PC-3 (cell line): ENCODE measurements around the gene EFCAB6.

Source experiments
- CTCF ChIP-seq: fragments of 300-600 bp; sonication (generic); conservative IDR thresholded peaks from 2 replicates; pipeline ENCODE4 v1.5.1; 2017; ENCODE audit warnings: antibody characterized with exemption, low read depth, mild to moderate bottlenecking, low read length
- EZH2 ChIP-seq: fragments of 300-600 bp; sonication (generic); IDR thresholded peaks from one replicate; pipeline ENCODE4 v1.6.1; 2017; ENCODE audit warnings: antibody characterized with exemption, mild to moderate bottlenecking, low read length; ENCODE audit not compliant: unreplicated experiment
- EZH2phosphoT487 ChIP-seq: fragments of 300-600 bp; sonication (generic); IDR thresholded peaks from 2 replicates; pipeline ENCODE4 v1.6.1; 2018; ENCODE audit warnings: mild to moderate bottlenecking, antibody characterized with exemption, low read length, borderline replicate concordance

GRCh38 chr22:43564859-43565258 is 247.2 kb downstream of the EFCAB6 start:
- TF ChIP-seq CTCF (no peak), EZH2phosphoT487 (no peak), EZH2 (no peak)
